Naive thymus-derived CD8-positive, alpha-beta T cell (primary cell): ENCODE data around the gene ASCC2. TPM values are rescaled to one million over a fixed set of nuclear protein-coding genes. Genes with fewer than 3 reads are reported as not detected.

ENCODE experiments used
- ATAC-seq, 2 donors: fragments of 150-1000 bp; cut with Tn5 transposase in 1 of 2; sonication (Bioruptor Pico), chemical (Tn5 transposase) in 1 of 2; 1 replicate in 1 of 2; 2 replicates in 1 of 2; pipeline ENCODE4 v1.10.0; 2021; ENCODE audit warnings: mild to moderate bottlenecking in 2 of 2, moderate library complexity in 2 of 2
- POLR2A ChIA-PET: fragments of 350-600 bp; sonication (Branson Sonifier 250); formaldehyde crosslinking; loops from one replicate; lab custom pipeline; 2021; ENCODE audit warnings: antibody characterized with exemption; lab: Charles Lee
- DNase-seq, 10 donors: peaks; one replicate each; pipeline versions ENCODE4 v3.0.0 to v3.0.0-alpha.2; 2020 to 2022
- H3K27ac Mint-ChIP-seq, 10 donors: one replicate each; pipeline ENCODE4 v1.8.0; 2020 to 2022; ENCODE audit warnings: mild to moderate bottlenecking in 10 of 10, mixed read lengths in 10 of 10, moderate library complexity in 4 of 10, inconsistent platforms in 1 of 10
- H3K27me3 Mint-ChIP-seq, 5 donors: one replicate each; pipeline ENCODE4 v1.8.0; 2021 to 2022; ENCODE audit warnings: mixed read lengths in 5 of 5
- H3K36me3 Mint-ChIP-seq, 3 donors: one replicate each; pipeline ENCODE4 v1.8.0; 2020 to 2022; ENCODE audit warnings: mixed read lengths in 3 of 3, mild to moderate bottlenecking in 2 of 3, inconsistent platforms in 1 of 3
- H3K4me1 Mint-ChIP-seq, 4 donors: one replicate each; pipeline ENCODE4 v1.8.0; 2021 to 2022; ENCODE audit warnings: mixed read lengths in 4 of 4
- H3K4me3 Mint-ChIP-seq, 10 donors: one replicate each; pipeline ENCODE4 v1.8.0; 2020 to 2022; ENCODE audit warnings: mild to moderate bottlenecking in 10 of 10, mixed read lengths in 10 of 10, moderate library complexity in 6 of 10, inconsistent platforms in 1 of 10
- H3K9me3 Mint-ChIP-seq, 9 donors: one replicate each; pipeline ENCODE4 v1.8.0; 2020 to 2022; ENCODE audit warnings: mixed read lengths in 9 of 9, mild to moderate bottlenecking in 3 of 9, inconsistent platforms in 1 of 9, moderate library complexity in 1 of 9
- polyA plus RNA-seq, 3 donors: library from polyadenylated mRNA; unstranded; fragments of 300-500 nt; fragmentation: Illumina TruSeq; gene quantifications; one replicate each; pipeline ENCODE4 v1.2.3, GENCODE V29; 2021
- total RNA-seq, 8 experiments: library from RNA in 2 of 8; stranded (reverse) in 2 of 8; gene quantifications; one replicate each; pipeline ENCODE4 v1.2.3 and lab custom pipeline; 2021 to 2026

ASCC2 gene
- total and polyA plus RNA-seq, 5 experiments from 2014 or later = 41.2 to 87.7 (median 72.7) TPM

DNA sequence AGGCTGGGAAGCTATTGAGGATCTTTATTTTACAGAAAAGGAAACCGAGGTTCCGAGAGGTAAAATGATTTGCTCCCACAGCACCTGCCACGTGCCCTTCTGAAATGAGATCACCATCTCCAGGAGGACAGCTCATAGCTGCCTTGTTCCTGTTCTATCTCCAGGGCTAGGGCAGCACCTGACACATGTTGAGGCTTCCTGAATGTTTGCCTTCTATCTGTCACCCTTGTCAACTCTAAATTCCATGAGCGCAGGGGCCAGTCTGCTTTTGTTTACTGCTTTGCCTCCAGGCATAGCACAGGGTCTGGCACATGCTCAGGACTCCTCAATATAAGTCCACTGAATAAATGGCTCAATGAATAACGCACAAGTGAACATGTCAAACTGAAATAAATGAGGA lies 24.1 kb downstream of the ASCC2 start:
- Mint-ChIP-seq H3K9me3 (no peaks in the 10 kb centered on the region), H3K27me3 (no peaks in the 10 kb centered on the region), H3K4me1 (peaks cover 0 to 12% (median 0%) of the 10 kb centered on the region in 4 donors), H3K4me3 (no peak overlapping the region), H3K36me3 (peaks cover 11 to 91% (median 30%) of the 10 kb centered on the region in 3 donors), H3K27ac (no peak overlapping the region)
- POLR2A ChIA-PET = no interaction called here
- ATAC-seq (no peak), DNase-seq (no peak)

- H3K27ac Mint-ChIP-seq = no peak overlapping the region
- no peak for DNase-seq
- no peaks in the 10 kb centered on the region for H3K27me3 Mint-ChIP-seq
- H3K4me3 Mint-ChIP-seq = no peak overlapping the region
- H3K9me3 Mint-ChIP-seq = no peaks in the 10 kb centered on the region
- H3K36me3 Mint-ChIP-seq = peaks cover 11 to 90% (median 27%) of the 10 kb centered on the region in 3 donors
- H3K4me1 Mint-ChIP-seq = peaks cover 0 to 9% (median 0%) of the 10 kb centered on the region in 4 donors
- POLR2A ChIA-PET = no interaction called here
- ATAC-seq = no peak
These were observed 24.5 kb downstream of the ASCC2 start for GRCh38 chr22:29813563-29813962.

DNA sequence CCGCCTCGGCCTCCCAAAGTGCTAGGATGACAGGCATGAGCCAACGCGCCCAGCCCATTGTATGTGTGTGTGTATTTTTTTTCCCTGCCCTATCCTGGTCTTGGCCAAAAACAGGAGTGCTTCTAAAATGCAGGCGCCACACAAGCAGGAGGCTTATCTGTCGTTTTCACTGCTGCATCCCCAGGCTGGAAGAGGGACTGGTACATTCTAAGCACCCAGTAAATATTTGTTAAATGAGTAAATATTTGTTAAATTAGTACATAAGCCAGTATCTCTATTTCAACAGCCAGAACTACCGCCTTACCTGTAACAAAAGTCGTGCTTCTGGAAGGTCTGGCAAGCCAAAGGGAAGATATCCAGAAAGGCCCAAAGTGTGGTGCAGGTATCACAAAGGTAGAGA lies 24.9 kb downstream of the ASCC2 start:
- POLR2A ChIA-PET = no interaction called here
- H3K9me3 Mint-ChIP-seq = no peaks in the 10 kb centered on the region
- DNase-seq (no peak), ATAC-seq (no peak)
- peaks cover 0 to 9% (median 0%) of the 10 kb centered on the region in 4 donors for H3K4me1 Mint-ChIP-seq
- peak overlapping the region in 1 of 10 donors; percentile 63 for H3K27ac Mint-ChIP-seq
- H3K27me3 Mint-ChIP-seq = no peaks in the 10 kb centered on the region
- peaks cover 11 to 90% (median 29%) of the 10 kb centered on the region in 3 donors for H3K36me3 Mint-ChIP-seq
- no peak overlapping the region for H3K4me3 Mint-ChIP-seq

GRCh38 chr22:29811377-29811776 lies 26.7 kb downstream of the ASCC2 start:
- H3K27me3 Mint-ChIP-seq = no peaks in the 10 kb centered on the region
- peaks cover 0 to 9% (median 0%) of the 10 kb centered on the region in 4 donors for H3K4me1 Mint-ChIP-seq
- H3K9me3 Mint-ChIP-seq = no peaks in the 10 kb centered on the region
- POLR2A ChIA-PET = no interaction called here
- DNase-seq (no peak), ATAC-seq (no peak)
- no peak overlapping the region for H3K4me3 Mint-ChIP-seq
- H3K27ac Mint-ChIP-seq = peak overlapping the region in 2 of 10 donors; percentile 3 to 38
- peaks cover 11 to 93% (median 32%) of the 10 kb centered on the region in 3 donors for H3K36me3 Mint-ChIP-seq

DNA sequence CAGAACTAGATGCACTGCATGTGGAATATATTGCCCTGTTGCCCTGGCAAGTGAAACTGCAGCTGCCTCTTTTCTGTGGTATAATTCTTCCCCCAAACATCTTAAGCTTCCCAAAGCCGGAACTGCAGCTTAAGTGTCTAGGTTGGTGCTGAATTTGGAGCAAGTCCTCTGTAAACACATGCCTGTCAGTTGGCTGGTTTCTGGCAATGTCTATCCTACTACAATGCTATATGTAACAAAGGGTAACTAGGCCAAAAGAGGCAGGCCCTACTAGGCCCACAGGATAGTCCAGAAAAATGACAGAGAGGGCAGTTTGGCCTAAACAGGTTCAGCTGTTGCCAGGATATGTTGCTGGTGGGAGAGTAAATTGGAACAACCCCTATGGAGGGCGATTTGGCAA lies 27.9 kb downstream of the ASCC2 start:
- peak overlapping the region in 3 of 10 donors; percentile 7 to 63 (median 59) for H3K27ac Mint-ChIP-seq
- H3K9me3 Mint-ChIP-seq = no peaks in the 10 kb centered on the region
- H3K4me3 Mint-ChIP-seq = no peak overlapping the region
- POLR2A ChIA-PET = no interaction called here
- no peaks in the 10 kb centered on the region for H3K27me3 Mint-ChIP-seq
- ATAC-seq (no peak), DNase-seq (no peak)
- H3K36me3 Mint-ChIP-seq = peaks cover 13 to 93% (median 35%) of the 10 kb centered on the region in 3 donors
- H3K4me1 Mint-ChIP-seq = peaks cover 0 to 13% (median under 1%) of the 10 kb centered on the region in 4 donors

DNA sequence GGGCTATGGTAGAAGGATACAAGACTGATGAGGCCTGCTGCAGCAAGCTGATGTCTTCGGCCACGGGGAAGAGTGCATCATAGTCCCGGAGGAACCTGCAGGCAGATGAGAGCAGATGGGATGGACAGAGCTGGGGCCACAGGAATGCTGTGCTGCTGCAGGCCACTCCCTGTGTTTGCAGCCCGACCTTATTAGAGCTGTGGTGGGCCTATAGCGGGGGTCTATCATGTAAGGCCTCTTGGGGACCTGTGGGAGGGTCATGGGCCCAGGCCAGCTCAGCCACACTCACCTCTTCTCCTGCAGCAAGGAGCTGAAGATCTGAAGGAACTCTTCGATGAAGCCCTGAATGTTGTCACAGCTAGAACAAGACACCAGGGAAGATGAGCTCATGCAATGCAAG lies 31.9 kb downstream of the ASCC2 start:
- Mint-ChIP-seq H3K9me3 (no peaks in the 10 kb centered on the region), H3K27me3 (no peaks in the 10 kb centered on the region), H3K4me3 (no peak overlapping the region), H3K4me1 (peaks cover 0 to 9% (median under 1%) of the 10 kb centered on the region in 4 donors), H3K36me3 (peaks cover 8 to 91% (median 23%) of the 10 kb centered on the region in 3 donors), H3K27ac (peak overlapping the region in 2 of 10 donors; percentile 74 to 84)
- POLR2A ChIA-PET = no interaction called here
- no peak for DNase-seq
- ATAC-seq = no peak

GRCh38 chr22:29804985-29805384 lies 33.1 kb downstream of the ASCC2 start:
- DNase-seq (no peak), ATAC-seq (no peak)
- Mint-ChIP-seq H3K27me3 (no peaks in the 10 kb centered on the region), H3K4me1 (peaks cover 0 to 7% (median under 1%) of the 10 kb centered on the region in 4 donors), H3K4me3 (no peak overlapping the region), H3K36me3 (peaks cover 8 to 91% (median 23%) of the 10 kb centered on the region in 3 donors), H3K9me3 (no peaks in the 10 kb centered on the region), H3K27ac (peak overlapping the region in 1 of 10 donors; percentile 33)
- POLR2A ChIA-PET = no interaction called here

- no peak overlapping the region for H3K4me3 Mint-ChIP-seq
- H3K27me3 Mint-ChIP-seq = no peaks in the 10 kb centered on the region
- POLR2A ChIA-PET = no interaction called here
- DNase-seq = no peak
- ATAC-seq = no peak
- H3K4me1 Mint-ChIP-seq = peaks cover 0 to 7% (median 3%) of the 10 kb centered on the region in 4 donors
- H3K27ac Mint-ChIP-seq = peak overlapping the region in 1 of 10 donors; percentile 75
- H3K9me3 Mint-ChIP-seq = no peaks in the 10 kb centered on the region
- H3K36me3 Mint-ChIP-seq = peaks cover 8 to 92% (median 23%) of the 10 kb centered on the region in 3 donors
These were observed 34.9 kb downstream of the ASCC2 start for GRCh38 chr22:29803190-29803589.

DNA sequence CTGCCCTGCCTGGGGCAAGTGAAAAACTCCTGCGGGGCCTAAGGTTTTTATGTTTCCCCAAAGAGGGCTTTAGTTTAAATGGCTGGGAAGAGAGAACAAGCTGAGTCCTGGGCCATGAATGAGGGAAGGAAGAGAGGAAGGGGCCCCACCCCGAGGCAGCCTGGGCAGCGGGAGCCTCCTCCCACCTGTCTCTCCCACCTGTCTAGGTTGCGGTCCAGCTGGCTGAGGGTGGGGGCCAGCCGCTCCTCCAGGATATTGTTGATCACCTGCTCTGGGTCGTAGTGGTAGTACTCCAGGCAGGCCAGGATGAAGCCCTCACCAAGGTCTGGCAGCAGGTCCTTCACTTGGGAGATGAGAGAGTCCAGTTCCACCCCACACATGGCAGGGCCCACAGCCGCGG lies 36.3 kb downstream of the ASCC2 start:
- POLR2A ChIA-PET = no interaction called here
- Mint-ChIP-seq H3K36me3 (peaks cover 8 to 88% (median 22%) of the 10 kb centered on the region in 3 donors), H3K9me3 (no peaks in the 10 kb centered on the region), H3K4me1 (peaks cover 0 to 9% (median 3%) of the 10 kb centered on the region in 4 donors), H3K4me3 (no peak overlapping the region), H3K27ac (no peak overlapping the region), H3K27me3 (no peaks in the 10 kb centered on the region)
- ATAC-seq = no peak
- DNase-seq = no peak

GRCh38 chr22:29801153-29801552 lies 36.9 kb downstream of the ASCC2 start:
- DNase-seq = no peak
- peaks cover 8 to 88% (median 23%) of the 10 kb centered on the region in 3 donors for H3K36me3 Mint-ChIP-seq

DNA sequence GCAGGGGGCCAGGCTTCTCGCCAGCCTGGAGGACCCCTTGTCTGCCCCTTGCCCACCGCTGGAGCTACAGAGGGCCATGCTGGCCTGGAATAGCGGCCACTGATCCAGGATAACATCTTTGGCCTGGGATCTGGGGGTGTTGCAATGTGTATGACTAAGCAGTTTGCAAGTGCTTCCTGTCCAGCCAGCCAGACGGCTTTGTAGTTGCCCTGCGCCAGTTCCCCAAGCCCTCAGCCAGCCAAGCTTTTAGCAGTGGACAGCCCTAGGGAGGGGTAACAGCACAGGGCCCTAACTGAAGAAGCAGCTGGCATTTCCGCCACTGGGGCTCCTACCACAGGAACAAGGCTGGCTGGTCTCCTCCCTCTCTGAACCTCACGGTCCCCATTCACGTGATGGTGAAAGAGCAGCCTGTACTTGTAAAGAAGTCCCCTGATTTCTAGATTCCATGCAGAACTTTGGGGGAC lies 38.8 kb downstream of the ASCC2 start:
- ATAC-seq = no peak
- Mint-ChIP-seq H3K4me1 (peaks cover 0 to 9% (median 0%) of the 10 kb centered on the region in 4 donors), H3K9me3 (no peaks in the 10 kb centered on the region), H3K4me3 (no peak overlapping the region), H3K36me3 (peaks cover 0 to 87% (median 17%) of the 10 kb centered on the region in 3 donors), H3K27me3 (no peaks in the 10 kb centered on the region), H3K27ac (peak overlapping the region in 2 of 10 donors; percentile 20 to 46)
- DNase-seq = no peak
- POLR2A ChIA-PET = no interaction called here

More at GRCh38 chr22:29801153-29801552, 36.9 kb downstream of the ASCC2 start:
- ATAC-seq = no peak
- Mint-ChIP-seq H3K4me3 (no peak overlapping the region), H3K4me1 (peaks cover 0 to 9% (median 3%) of the 10 kb centered on the region in 4 donors), H3K27ac (no peak overlapping the region), H3K9me3 (no peaks in the 10 kb centered on the region), H3K27me3 (no peaks in the 10 kb centered on the region)
- POLR2A ChIA-PET = no interaction called here

GRCh38 chr22:29798801-29799200 lies 39.3 kb downstream of the ASCC2 start:
- H3K4me1 Mint-ChIP-seq = peaks cover 0 to 9% (median 0%) of the 10 kb centered on the region in 4 donors
- ATAC-seq (no peak), DNase-seq (no peak)
- peaks cover 0 to 85% (median 17%) of the 10 kb centered on the region in 3 donors for H3K36me3 Mint-ChIP-seq
- H3K27ac Mint-ChIP-seq = peak overlapping the region in 1 of 10 donors; percentile 20
- H3K27me3 Mint-ChIP-seq = no peaks in the 10 kb centered on the region
- POLR2A ChIA-PET = no interaction called here
- no peaks in the 10 kb centered on the region for H3K9me3 Mint-ChIP-seq
- H3K4me3 Mint-ChIP-seq = no peak overlapping the region

- Mint-ChIP-seq H3K4me3 (no peak overlapping the region), H3K9me3 (no peaks in the 10 kb centered on the region), H3K27me3 (no peaks in the 10 kb centered on the region), H3K4me1 (peaks cover 0 to 9% (median 0%) of the 10 kb centered on the region in 4 donors), H3K36me3 (peaks cover 0 to 82% (median 14%) of the 10 kb centered on the region in 3 donors), H3K27ac (peak overlapping the region in 3 of 10 donors; percentile 20 to 68 (median 60))
- no peak for DNase-seq
- ATAC-seq = no peak
- POLR2A ChIA-PET = no interaction called here
These were observed 39.8 kb downstream of the ASCC2 start for GRCh38 chr22:29798318-29798717.
